ENCODE results near the gene RAD51.
A peak's percentile ranks its signal among the peaks of the same experiment; 100 is the strongest.

The RAD51 gene

GRCh38 chr15:40744815-40745152, 49.8 kb downstream of the RAD51 start:
- peaks cover 38% of the 10 kb centered on the region for H3F3A ChIP-seq (ENCODE audit: insufficient read depth, low read length)
- H4K20me1 ChIP-seq (ENCODE audit: insufficient read depth, low read length): no peaks in the 10 kb centered on the region
- H3K27ac ChIP-seq (ENCODE audit: low read length): peak overlapping the region; percentile 97; the same call in 1 of the 2 replicates
- no peaks in the 10 kb centered on the region for H3K9me2 ChIP-seq (replicated peaks; ENCODE audit: insufficient read depth, low read length)
- peak overlapping the region; percentile 84 for H3K4me2 ChIP-seq (ENCODE audit: low read depth, low read length)
- TF ChIP-seq EZH2 (optimal IDR thresholded peaks at IDR 0.05; ENCODE audit: low read depth, low read length): no peak
- TF ChIP-seq, protein P1, sequence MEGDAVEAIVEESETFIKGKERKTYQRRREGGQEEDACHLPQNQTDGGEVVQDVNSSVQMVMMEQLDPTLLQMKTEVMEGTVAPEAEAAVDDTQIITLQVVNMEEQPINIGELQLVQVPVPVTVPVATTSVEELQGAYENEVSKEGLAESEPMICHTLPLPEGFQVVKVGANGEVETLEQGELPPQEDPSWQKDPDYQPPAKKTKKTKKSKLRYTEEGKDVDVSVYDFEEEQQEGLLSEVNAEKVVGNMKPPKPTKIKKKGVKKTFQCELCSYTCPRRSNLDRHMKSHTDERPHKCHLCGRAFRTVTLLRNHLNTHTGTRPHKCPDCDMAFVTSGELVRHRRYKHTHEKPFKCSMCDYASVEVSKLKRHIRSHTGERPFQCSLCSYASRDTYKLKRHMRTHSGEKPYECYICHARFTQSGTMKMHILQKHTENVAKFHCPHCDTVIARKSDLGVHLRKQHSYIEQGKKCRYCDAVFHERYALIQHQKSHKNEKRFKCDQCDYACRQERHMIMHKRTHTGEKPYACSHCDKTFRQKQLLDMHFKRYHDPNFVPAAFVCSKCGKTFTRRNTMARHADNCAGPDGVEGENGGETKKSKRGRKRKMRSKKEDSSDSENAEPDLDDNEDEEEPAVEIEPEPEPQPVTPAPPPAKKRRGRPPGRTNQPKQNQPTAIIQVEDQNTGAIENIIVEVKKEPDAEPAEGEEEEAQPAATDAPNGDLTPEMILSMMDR (IDR thresholded peaks at IDR 0.05; ENCODE audit: low read length): no peak
- no peak overlapping the region for H2AFZ ChIP-seq (ENCODE audit: low read length)
- peak overlapping the region; percentile 69; the same call in 1 of the 2 replicates for H3K9ac ChIP-seq (ENCODE audit: low read length)
- no peaks in the 10 kb centered on the region for H3K9me3 ChIP-seq (replicated peaks; ENCODE audit: insufficient read depth, low read length)
- H3K4me3 ChIP-seq (ENCODE audit: low read length): no peak overlapping the region
- no peaks in the 10 kb centered on the region for H3K36me3 ChIP-seq (replicated peaks; ENCODE audit: insufficient read depth, low read length)
- DNase-seq: no peak
- peaks cover 20% of the 10 kb centered on the region for H3K79me2 ChIP-seq (ENCODE audit: low read length)
- peaks cover 37% of the 10 kb centered on the region for H3K4me1 ChIP-seq (ENCODE audit: low read length)
- no peaks in the 10 kb centered on the region for H3K27me3 ChIP-seq (replicated peaks; ENCODE audit: insufficient read depth, low read length)

GRCh38 chr15:40746916-40747418, 52.0 kb downstream of the RAD51 start:
- Histone ChIP-seq H3F3A (ENCODE audit: insufficient read depth, low read length) (peaks cover 38% of the 10 kb centered on the region), H3K4me2 (ENCODE audit: low read depth, low read length) (no peak overlapping the region), H3K4me1 (ENCODE audit: low read length) (peaks cover 37% of the 10 kb centered on the region), H3K36me3 (replicated peaks; ENCODE audit: insufficient read depth, low read length) (peaks cover 10% of the 10 kb centered on the region), H3K9me2 (replicated peaks; ENCODE audit: insufficient read depth, low read length) (no peaks in the 10 kb centered on the region), H2AFZ (ENCODE audit: low read length) (no peak overlapping the region), H3K9me3 (replicated peaks; ENCODE audit: insufficient read depth, low read length) (no peaks in the 10 kb centered on the region), H4K20me1 (ENCODE audit: insufficient read depth, low read length) (peaks cover 3% of the 10 kb centered on the region), H3K27me3 (replicated peaks; ENCODE audit: insufficient read depth, low read length) (no peaks in the 10 kb centered on the region), H3K79me2 (ENCODE audit: low read length) (peaks cover 37% of the 10 kb centered on the region), H3K9ac (ENCODE audit: low read length) (no peak overlapping the region), H3K27ac (ENCODE audit: low read length) (no peak overlapping the region), H3K4me3 (ENCODE audit: low read length) (no peak overlapping the region)
- TF ChIP-seq EZH2phosphoT487 (IDR thresholded peaks at IDR 0.05; ENCODE audit: low read length): no peak
- no peak for TF ChIP-seq EZH2 (optimal IDR thresholded peaks at IDR 0.05; ENCODE audit: low read depth, low read length)
- TF ChIP-seq, protein P1 (IDR thresholded peaks at IDR 0.05; ENCODE audit: low read length): no peak
- DNase-seq: no peak

- Histone ChIP-seq H3K4me3 (ENCODE audit: low read length) (no peak overlapping the region), H3K9ac (ENCODE audit: low read length) (no peak overlapping the region), H3K9me3 (replicated peaks; ENCODE audit: insufficient read depth, low read length) (no peaks in the 10 kb centered on the region), H3K27me3 (replicated peaks; ENCODE audit: insufficient read depth, low read length) (no peaks in the 10 kb centered on the region), H3K4me2 (ENCODE audit: low read depth, low read length) (no peak overlapping the region), H3K4me1 (ENCODE audit: low read length) (peaks cover 33% of the 10 kb centered on the region), H3K79me2 (ENCODE audit: low read length) (peaks cover 41% of the 10 kb centered on the region), H3K36me3 (replicated peaks; ENCODE audit: insufficient read depth, low read length) (peaks cover 10% of the 10 kb centered on the region), H3K27ac (ENCODE audit: low read length) (no peak overlapping the region), H3F3A (ENCODE audit: insufficient read depth, low read length) (peaks cover 30% of the 10 kb centered on the region), H2AFZ (ENCODE audit: low read length) (no peak overlapping the region), H3K9me2 (replicated peaks; ENCODE audit: insufficient read depth, low read length) (no peaks in the 10 kb centered on the region), H4K20me1 (ENCODE audit: insufficient read depth, low read length) (peaks cover 11% of the 10 kb centered on the region)
- TF ChIP-seq EZH2 (optimal IDR thresholded peaks at IDR 0.05; ENCODE audit: low read depth, low read length): no peak
- TF ChIP-seq, protein P1 (IDR thresholded peaks at IDR 0.05; ENCODE audit: low read length): no peak
- no peak for TF ChIP-seq EZH2phosphoT487 (IDR thresholded peaks at IDR 0.05; ENCODE audit: low read length)
- no peak for DNase-seq
These were observed 53.0 kb downstream of the RAD51 start for GRCh38 chr15:40747685-40748631.

All from MM.1S (cell line).